Measurements from ENCODE around the gene ZNF684.

DNA sequence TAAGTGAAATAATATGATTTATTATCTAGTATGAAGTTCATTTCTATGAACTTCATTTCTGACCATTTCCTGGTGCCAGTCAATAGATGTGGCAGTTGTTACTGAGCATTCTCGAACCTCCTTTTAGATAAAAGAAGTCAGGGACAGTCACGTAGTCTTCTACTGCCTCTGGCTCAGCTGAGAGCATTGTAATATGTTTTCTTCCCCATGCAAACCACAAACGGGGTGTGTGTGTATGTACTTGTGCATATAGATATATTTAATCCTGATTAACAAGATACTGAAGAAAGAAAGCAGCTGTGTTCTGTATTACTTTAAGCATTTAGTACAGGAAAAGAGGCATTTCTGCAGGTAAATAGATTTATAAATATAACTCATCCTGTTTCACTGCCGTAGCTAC is 21.6 kb downstream of the ZNF684 start:
- TF ChIP-seq, protein P1, sequence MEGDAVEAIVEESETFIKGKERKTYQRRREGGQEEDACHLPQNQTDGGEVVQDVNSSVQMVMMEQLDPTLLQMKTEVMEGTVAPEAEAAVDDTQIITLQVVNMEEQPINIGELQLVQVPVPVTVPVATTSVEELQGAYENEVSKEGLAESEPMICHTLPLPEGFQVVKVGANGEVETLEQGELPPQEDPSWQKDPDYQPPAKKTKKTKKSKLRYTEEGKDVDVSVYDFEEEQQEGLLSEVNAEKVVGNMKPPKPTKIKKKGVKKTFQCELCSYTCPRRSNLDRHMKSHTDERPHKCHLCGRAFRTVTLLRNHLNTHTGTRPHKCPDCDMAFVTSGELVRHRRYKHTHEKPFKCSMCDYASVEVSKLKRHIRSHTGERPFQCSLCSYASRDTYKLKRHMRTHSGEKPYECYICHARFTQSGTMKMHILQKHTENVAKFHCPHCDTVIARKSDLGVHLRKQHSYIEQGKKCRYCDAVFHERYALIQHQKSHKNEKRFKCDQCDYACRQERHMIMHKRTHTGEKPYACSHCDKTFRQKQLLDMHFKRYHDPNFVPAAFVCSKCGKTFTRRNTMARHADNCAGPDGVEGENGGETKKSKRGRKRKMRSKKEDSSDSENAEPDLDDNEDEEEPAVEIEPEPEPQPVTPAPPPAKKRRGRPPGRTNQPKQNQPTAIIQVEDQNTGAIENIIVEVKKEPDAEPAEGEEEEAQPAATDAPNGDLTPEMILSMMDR (IDR thresholded peaks at IDR 0.05 in 2 of 3, conservative IDR thresholded peaks at IDR 0.05 in 1 of 3; ENCODE audit: insufficient read depth in 2 of 3, low read depth in 1 of 3, low read length in 3 of 3) = no peak
- no peak for TF ChIP-seq EP300 (IDR thresholded peaks at IDR 0.05; ENCODE audit: low read length)
- TF ChIP-seq SP2 (IDR thresholded peaks at IDR 0.05; ENCODE audit: extremely low read depth, low read depth, low read length, poor library complexity, severe bottlenecking) = no peak
- no peak for TF ChIP-seq NRF1 (conservative IDR thresholded peaks at IDR 0.05 in 1 of 2, IDR thresholded peaks at IDR 0.05 in 1 of 2)
- TF ChIP-seq JUNB (CRISPR knock-in tag; conservative IDR thresholded peaks at IDR 0.05) = no peak
- TF ChIP-seq CHD4 (IDR thresholded peaks at IDR 0.05; ENCODE audit: insufficient read depth, insufficient replicate concordance, low read depth, low read length, poor library complexity, severe bottlenecking) = no peak
- TF ChIP-seq ZNF184 (CRISPR knock-in tag; IDR thresholded peaks at IDR 0.05) = no peak
- TF ChIP-seq, protein P2, sequence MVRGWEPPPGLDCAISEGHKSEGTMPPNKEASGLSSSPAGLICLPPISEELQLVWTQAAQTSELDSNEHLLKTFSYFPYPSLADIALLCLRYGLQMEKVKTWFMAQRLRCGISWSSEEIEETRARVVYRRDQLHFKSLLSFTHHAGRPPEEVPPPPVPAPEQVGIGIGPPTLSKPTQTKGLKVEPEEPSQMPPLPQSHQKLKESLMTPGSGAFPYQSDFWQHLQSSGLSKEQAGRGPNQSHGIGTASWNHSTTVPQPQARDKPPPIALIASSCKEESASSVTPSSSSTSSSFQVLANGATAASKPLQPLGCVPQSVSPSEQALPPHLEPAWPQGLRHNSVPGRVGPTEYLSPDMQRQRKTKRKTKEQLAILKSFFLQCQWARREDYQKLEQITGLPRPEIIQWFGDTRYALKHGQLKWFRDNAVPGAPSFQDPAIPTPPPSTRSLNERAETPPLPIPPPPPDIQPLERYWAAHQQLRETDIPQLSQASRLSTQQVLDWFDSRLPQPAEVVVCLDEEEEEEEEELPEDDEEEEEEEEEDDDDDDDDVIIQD (CRISPR knock-in tag; IDR thresholded peaks at IDR 0.05) = no peak
- TF ChIP-seq, protein P3, sequence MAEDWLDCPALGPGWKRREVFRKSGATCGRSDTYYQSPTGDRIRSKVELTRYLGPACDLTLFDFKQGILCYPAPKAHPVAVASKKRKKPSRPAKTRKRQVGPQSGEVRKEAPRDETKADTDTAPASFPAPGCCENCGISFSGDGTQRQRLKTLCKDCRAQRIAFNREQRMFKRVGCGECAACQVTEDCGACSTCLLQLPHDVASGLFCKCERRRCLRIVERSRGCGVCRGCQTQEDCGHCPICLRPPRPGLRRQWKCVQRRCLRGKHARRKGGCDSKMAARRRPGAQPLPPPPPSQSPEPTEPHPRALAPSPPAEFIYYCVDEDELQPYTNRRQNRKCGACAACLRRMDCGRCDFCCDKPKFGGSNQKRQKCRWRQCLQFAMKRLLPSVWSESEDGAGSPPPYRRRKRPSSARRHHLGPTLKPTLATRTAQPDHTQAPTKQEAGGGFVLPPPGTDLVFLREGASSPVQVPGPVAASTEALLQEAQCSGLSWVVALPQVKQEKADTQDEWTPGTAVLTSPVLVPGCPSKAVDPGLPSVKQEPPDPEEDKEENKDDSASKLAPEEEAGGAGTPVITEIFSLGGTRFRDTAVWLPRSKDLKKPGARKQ (CRISPR knock-in tag; IDR thresholded peaks at IDR 0.05) = no peak
- TF ChIP-seq CBX8 (IDR thresholded peaks at IDR 0.05; ENCODE audit: borderline replicate concordance, extremely low read depth, low read depth, low read length, poor library complexity, severe bottlenecking) = no peak
- TF ChIP-seq SMAD3 (CRISPR knock-in tag; conservative IDR thresholded peaks at IDR 0.05) = no peak

Measured in K562 (cell line).